LNCAP (cell line): ENCODE results near the gene RANBP17.
A peak's percentile ranks its signal among the peaks of the same experiment; 100 is the strongest.

Source experiments
- TF ChIP-seq, protein P1 (sequence below): fragments of 450-650 bp; IDR thresholded peaks from 2 replicates; pipeline ENCODE4 v1.5.1; 2017; ENCODE audit warnings: mild to moderate bottlenecking

RANBP17 gene

DNA sequence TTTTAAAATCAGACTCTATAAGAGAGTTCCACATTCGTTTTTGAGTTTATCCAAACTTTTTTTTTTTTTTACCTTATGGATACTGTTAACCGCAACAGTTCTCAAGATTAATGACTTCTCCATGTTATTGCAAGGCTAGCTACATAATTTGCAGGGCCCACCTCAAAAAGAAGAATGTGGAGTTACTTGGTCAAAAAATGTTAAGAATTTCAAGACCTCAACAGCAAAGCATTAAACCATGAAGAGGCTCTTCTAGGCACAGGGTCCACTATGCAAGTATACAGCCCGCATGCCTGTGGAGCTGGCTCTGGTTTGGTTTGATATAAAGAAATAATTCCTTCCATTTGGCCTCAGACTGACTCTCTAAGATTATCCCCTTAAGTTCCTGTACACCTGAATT, 313.9 kb downstream of the RANBP17 start:
- TF ChIP-seq, protein P1, sequence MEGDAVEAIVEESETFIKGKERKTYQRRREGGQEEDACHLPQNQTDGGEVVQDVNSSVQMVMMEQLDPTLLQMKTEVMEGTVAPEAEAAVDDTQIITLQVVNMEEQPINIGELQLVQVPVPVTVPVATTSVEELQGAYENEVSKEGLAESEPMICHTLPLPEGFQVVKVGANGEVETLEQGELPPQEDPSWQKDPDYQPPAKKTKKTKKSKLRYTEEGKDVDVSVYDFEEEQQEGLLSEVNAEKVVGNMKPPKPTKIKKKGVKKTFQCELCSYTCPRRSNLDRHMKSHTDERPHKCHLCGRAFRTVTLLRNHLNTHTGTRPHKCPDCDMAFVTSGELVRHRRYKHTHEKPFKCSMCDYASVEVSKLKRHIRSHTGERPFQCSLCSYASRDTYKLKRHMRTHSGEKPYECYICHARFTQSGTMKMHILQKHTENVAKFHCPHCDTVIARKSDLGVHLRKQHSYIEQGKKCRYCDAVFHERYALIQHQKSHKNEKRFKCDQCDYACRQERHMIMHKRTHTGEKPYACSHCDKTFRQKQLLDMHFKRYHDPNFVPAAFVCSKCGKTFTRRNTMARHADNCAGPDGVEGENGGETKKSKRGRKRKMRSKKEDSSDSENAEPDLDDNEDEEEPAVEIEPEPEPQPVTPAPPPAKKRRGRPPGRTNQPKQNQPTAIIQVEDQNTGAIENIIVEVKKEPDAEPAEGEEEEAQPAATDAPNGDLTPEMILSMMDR = no peak

DNA sequence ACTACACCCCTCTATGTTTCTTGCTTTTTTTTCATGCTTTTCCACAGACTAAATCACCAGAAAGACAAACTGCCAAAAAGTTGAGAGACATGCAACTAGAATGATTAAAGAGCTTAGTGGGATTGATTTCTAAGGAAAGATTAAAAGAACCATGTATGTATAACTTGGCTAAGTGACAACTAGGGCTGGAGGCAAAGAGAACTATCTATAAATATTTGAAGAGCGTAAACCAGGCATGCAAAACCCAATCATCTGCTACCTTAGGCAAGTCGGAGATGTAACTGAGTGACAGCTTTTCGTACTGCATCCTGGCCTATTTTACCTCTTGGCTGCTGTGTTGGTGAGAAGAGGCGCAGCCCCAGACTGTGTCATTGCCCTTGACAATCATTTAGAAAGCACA, 326.2 kb downstream of the RANBP17 start:
- TF ChIP-seq, protein P1 = no peak

DNA sequence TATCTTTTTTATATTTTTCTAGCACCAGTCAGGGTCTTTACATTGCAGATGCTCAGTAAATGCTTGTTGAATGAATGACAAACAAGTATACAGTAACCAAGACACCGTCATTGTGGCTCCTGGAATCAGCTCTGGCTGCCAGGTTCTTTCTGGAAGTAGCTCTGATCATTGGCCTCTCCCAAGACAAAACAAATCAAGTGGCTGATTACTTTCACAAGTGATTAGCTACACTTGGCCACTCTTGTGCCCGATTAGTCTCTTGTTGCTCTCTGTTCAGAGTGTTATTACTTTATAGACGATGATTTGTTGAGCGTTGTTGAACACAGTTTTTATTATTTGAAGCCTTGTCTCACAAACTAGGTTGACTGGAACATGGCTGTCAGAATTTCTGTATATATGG, 327.6 kb downstream of the RANBP17 start:
- TF ChIP-seq, protein P1 = no peak

DNA sequence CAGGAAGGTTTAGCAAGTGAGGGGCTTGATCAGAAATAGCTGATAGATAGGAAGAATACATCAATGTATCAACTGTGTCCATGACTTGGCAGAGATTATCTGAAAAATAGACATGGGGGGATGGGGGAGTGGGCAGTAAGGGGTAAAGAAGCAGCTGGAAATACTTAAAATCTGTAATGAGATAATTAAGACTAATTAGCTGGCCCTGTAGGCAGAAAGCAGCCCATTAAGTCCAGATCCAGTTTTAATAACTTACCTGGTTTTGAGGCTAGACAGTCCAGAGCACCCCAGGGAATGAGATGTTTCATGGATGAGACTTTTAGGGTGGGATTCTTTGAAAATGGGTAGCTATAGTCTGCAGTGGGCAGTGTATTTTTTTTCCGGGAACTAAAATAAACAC, 330.3 kb downstream of the RANBP17 start:
- TF ChIP-seq, protein P1 = no peak

DNA sequence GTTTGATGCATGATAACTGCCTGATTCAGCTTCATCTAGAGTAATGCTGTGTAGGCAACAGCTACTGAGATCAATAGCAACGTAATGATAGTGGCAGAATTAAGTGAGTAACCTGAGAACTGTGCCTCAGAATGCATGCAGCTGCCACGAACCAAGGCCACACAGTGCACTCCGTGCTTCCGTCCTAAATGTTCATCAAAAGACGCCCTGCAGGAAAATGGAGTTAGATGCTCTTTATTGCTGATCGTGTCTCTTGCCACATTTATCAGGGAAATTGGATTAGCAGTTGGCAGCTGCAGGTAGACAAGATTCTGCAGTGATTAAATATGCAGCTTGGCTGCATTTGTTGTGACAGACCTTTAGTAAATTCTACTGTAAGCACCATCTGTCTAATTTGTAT, 339.5 kb downstream of the RANBP17 start:
- TF ChIP-seq, protein P1 = no peak

DNA sequence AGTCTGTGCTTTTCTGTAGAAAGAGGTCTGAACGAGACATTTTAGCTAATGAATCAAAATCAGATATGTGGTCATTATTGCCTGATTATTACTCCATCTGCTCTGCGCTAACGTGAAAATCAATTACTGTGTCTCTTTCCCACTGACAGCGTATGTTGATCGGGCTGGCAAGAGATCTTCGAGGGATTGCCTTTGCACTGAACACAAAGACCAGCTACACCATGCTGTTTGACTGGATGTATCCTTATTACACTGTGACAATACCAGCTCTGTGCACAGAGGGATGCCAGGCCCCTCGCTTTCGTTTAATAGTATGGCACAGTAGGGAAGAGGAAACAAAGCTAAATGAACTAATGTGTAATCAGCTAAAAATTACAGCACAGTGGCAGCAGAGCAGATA, 343.6 kb downstream of the RANBP17 start:
- TF ChIP-seq, protein P1 = no peak

DNA sequence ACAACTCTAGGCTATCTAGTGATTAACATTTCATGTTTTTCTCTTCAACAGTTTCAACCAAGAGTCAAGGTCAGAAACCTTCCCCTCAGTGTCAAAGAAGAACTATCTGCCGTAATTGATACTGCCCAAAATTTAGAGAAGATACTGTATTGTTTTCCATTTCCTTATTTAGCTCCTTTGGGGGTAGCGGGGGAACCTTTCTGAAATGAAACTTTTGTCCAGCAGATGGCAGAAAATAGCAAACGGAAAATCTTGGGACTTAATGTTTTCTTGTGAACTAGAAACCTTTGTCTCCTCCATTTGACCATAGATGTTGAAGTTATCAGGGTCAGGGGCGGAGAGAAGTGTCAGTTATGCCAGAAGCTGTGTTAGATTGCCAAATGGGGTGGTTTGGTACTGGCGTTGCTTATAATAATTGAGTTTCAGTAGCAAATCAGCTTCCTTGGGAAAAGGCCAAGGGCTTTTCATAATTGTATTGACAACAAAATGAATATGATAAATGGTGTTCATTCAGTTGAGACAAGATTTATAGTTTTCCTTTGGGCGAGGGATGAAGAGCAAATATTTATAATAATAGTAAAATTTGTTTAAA, 345.5 kb downstream of the RANBP17 start:
- TF ChIP-seq, protein P1 = peak; percentile 68

DNA sequence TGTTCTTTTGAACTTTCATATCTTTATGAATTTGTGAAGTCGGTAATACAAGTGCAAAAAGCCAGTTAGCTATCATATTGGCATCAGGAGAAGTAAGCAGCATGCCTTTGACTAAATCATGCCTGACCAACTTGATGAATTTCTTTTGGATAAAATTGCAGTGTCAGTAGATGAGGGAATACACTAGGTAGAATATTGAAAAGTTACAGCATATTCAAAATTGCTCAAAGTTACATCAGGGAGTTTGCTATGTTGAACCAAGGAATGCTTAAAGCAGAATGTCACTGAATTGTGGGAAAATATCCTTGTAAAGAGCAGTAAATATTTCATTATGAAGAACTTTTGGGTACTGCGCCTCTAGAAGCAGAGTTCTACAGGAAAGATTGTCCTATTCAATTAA, 360.1 kb downstream of the RANBP17 start:
- TF ChIP-seq, protein P1 = no peak
